Vagina (tissue), 2 donors: ENCODE data around the gene ZCCHC14. TPM values are rescaled to one million over a fixed set of nuclear protein-coding genes. Genes with fewer than 3 reads are reported as not detected.
A peak's percentile ranks its signal among the peaks of the same experiment; 100 is the strongest.
"Not testable (repeated sequence)": the region's sequence is repeated elsewhere in the genome, so short reads cannot be mapped to it uniquely, and the experiment has no call there.

Experiments used
- DNase-seq, 2 donors: peaks; one replicate each; pipeline ENCODE4 v3.0.0-alpha.2; 2017; ENCODE audit errors: extremely low spot score in 2 of 2
- H3K27ac ChIP-seq: fragments of 200-600 bp; sonication (generic); one replicate; pipeline ENCODE4 v1.5.1; 2019
- H3K27me3 ChIP-seq: fragments of 200-600 bp; sonication (generic); one replicate; pipeline ENCODE4 v1.5.1; 2019
- H3K36me3 ChIP-seq, 2 donors: fragments of 200-600 bp; sonication (generic); one replicate each; pipeline ENCODE4 v1.5.1; 2017 to 2019
- H3K4me1 ChIP-seq: fragments of 200-600 bp; sonication (generic); one replicate; pipeline ENCODE4 v1.5.1; 2019
- H3K4me3 ChIP-seq, 2 donors: fragments of 200-600 bp; sonication (generic); 1 replicate in 1 of 2; 2 replicates in 1 of 2; pipeline ENCODE4 v1.5.1; 2016 to 2019
- H3K9me3 ChIP-seq: fragments of 200-600 bp; sonication (generic); one replicate; pipeline ENCODE4 v1.5.1; 2019
- POLR2A ChIP-seq, 2 donors: fragments of 450-650 bp; IDR thresholded peaks; one replicate each; pipeline ENCODE4 v1.6.1; 2017; ENCODE audit warnings: antibody characterized with exemption in 2 of 2, mild to moderate bottlenecking in 2 of 2, moderate library complexity in 2 of 2
- POLR2AphosphoS5 ChIP-seq, 2 donors: sonication (generic); formaldehyde crosslinking; IDR thresholded peaks; one replicate each; pipeline ENCODE4 v1.9.0; 2017; ENCODE audit warnings: antibody characterized with exemption in 2 of 2, mild to moderate bottlenecking in 2 of 2, low read depth in 1 of 2; ENCODE audit not compliant: insufficient read depth in 1 of 2
- intact Hi-C: fragments of 100-400 bp; cut with DNase I; formaldehyde crosslinking; loops from one replicate; pipeline ENCODE4 v1.15.1; 2023
- total RNA-seq: library from RNA; depleted of rRNA; stranded (reverse); fragments of >200 nt; gene quantifications from one replicate; pipeline ENCODE4 v1.2.3, GENCODE V29; 2016
- TF ChIP-seq, protein P1 (sequence below), 3 experiments: fragments of 450-650 bp in 2 of 3; fragments of 200-600 bp in 1 of 3; sonication (generic) in 1 of 3; IDR thresholded peaks; one replicate each; pipeline ENCODE4 v1.5.1; 2017 to 2019; ENCODE audit warnings: antibody characterized with exemption in 3 of 3, mild to moderate bottlenecking in 2 of 3, moderate library complexity in 2 of 3

The ZCCHC14 gene
- total RNA-seq, 1 donor from 2014 or later = 74.2 TPM

DNA sequence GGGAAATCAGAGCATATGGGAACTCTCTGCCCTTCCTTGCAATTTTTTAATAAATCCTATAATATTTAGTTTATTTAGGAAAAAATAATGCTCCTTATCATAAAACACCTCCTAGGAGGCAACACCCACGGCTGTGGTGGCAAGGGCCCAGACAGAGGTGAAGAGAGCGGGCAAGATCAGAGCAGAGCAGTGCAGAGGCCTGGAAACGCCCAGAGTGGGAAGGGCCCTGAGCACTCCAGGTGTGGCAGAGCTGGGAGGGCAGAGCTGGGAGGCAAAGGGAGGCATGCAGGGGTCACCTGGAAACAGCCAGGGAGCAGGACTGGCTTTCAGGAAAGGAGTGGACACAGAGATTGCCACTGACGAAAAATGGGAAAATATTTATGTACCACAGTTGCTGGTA is 126.5 kb downstream of the ZCCHC14 start:
- Histone ChIP-seq H3K9me3 (no peaks in the 10 kb centered on the region), H3K36me3 (no peaks in the 10 kb centered on the region), H3K27ac (no peak overlapping the region), H3K4me3 (no peak overlapping the region), H3K27me3 (no peaks in the 10 kb centered on the region), H3K4me1 (peaks cover 74% of the 10 kb centered on the region)
- DNase-seq = no peak
- TF ChIP-seq, protein P1, sequence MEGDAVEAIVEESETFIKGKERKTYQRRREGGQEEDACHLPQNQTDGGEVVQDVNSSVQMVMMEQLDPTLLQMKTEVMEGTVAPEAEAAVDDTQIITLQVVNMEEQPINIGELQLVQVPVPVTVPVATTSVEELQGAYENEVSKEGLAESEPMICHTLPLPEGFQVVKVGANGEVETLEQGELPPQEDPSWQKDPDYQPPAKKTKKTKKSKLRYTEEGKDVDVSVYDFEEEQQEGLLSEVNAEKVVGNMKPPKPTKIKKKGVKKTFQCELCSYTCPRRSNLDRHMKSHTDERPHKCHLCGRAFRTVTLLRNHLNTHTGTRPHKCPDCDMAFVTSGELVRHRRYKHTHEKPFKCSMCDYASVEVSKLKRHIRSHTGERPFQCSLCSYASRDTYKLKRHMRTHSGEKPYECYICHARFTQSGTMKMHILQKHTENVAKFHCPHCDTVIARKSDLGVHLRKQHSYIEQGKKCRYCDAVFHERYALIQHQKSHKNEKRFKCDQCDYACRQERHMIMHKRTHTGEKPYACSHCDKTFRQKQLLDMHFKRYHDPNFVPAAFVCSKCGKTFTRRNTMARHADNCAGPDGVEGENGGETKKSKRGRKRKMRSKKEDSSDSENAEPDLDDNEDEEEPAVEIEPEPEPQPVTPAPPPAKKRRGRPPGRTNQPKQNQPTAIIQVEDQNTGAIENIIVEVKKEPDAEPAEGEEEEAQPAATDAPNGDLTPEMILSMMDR (IDR thresholded peaks at IDR 0.05) = no peak
- TF ChIP-seq POLR2AphosphoS5 (IDR thresholded peaks at IDR 0.05; ENCODE audit: insufficient read depth in 1 of 2, low read depth in 1 of 2) (no peak), POLR2A (IDR thresholded peaks at IDR 0.05) (no peak)
- intact Hi-C loops = no loop called here

DNA sequence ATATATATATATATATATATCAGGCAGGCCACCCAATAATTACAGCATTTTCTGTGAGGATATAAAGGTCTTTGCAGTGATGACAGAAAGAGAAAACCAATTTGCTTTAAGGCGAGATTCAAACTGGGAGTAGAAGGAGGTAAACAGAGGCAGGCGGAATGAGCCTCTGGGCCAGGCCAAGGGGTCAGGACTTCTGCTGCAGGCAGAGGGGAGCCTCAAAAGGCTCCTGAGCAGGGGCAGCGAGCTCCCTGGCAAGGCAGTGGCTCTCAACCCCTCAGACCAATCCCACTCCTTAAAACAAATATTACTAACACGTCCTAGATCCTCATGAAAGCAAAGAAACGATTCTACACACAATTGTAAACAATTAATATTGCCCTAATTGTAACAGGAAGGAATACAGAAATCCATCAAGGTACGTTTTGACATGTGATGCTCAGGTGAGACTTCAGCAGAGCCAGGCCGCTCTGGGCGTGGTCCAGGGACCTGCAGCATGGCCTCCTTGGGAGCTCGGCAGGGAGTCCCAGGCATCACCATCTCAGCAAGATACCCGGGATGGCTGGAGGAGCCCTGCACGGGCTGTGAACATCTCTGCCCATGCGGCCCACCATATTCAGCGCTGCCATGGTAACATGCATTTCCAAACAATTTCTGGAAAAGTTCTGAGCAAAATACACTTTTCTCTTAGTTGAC is 127.7 kb downstream of the ZCCHC14 start:
- no peaks in the 10 kb centered on the region for H3K36me3 ChIP-seq
- H3K4me1 ChIP-seq = peaks cover 63% of the 10 kb centered on the region
- no peaks in the 10 kb centered on the region for H3K27me3 ChIP-seq
- no peak overlapping the region for H3K4me3 ChIP-seq
- TF ChIP-seq POLR2AphosphoS5 (IDR thresholded peaks at IDR 0.05; ENCODE audit: insufficient read depth in 1 of 2, low read depth in 1 of 2) = no peak
- TF ChIP-seq, protein P1 (IDR thresholded peaks at IDR 0.05) = no peak
- no peak for TF ChIP-seq POLR2A (IDR thresholded peaks at IDR 0.05)
- H3K27ac ChIP-seq = no peak overlapping the region
- DNase-seq = no peak
- intact Hi-C loops = no loop called here
- H3K9me3 ChIP-seq = no peaks in the 10 kb centered on the region

DNA sequence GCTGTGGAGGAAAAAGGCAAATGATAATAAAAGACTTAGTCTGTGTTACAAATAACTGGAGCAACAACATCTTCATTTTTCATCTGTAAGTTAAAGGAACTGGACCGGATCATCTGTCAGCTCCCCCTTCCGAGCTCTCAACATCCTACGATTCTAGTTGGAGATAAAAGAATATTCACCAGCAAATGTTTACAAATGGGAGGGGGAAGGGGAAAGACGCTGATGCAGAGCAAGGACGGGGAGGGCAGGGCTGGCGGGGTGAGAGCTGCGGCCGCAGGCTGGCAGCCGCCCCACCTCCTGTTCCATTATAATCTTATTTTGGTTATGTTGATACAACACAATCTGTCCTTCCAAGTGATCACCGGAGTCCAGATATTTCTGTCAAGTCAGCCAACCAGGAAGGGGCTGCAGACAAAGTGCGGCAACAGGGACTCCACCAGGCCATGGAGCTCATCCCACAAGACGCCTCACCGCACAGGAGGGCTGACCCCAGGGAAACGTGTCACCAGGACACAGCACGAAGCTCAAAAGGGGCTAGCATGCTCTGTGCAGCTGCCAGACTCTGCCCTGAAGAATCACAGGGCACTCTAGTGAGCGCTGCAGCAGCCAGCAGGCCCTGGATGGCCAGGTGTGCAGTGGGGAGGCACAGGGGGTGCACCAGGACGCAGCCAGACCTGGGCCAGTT is 128.9 kb downstream of the ZCCHC14 start:
- Histone ChIP-seq H3K4me1 (peaks cover 53% of the 10 kb centered on the region), H3K4me3 (no peak overlapping the region), H3K27me3 (no peaks in the 10 kb centered on the region), H3K27ac (peak overlapping the region; percentile 75), H3K36me3 (peaks cover 0 to 12% of the 10 kb centered on the region in 2 donors), H3K9me3 (no peaks in the 10 kb centered on the region)
- no peak for DNase-seq
- intact Hi-C loops = no loop called here
- TF ChIP-seq, protein P1 (IDR thresholded peaks at IDR 0.05) = no peak
- peak; percentile 19 to 51 for TF ChIP-seq POLR2AphosphoS5 (IDR thresholded peaks at IDR 0.05; ENCODE audit: insufficient read depth in 1 of 2, low read depth in 1 of 2)

DNA sequence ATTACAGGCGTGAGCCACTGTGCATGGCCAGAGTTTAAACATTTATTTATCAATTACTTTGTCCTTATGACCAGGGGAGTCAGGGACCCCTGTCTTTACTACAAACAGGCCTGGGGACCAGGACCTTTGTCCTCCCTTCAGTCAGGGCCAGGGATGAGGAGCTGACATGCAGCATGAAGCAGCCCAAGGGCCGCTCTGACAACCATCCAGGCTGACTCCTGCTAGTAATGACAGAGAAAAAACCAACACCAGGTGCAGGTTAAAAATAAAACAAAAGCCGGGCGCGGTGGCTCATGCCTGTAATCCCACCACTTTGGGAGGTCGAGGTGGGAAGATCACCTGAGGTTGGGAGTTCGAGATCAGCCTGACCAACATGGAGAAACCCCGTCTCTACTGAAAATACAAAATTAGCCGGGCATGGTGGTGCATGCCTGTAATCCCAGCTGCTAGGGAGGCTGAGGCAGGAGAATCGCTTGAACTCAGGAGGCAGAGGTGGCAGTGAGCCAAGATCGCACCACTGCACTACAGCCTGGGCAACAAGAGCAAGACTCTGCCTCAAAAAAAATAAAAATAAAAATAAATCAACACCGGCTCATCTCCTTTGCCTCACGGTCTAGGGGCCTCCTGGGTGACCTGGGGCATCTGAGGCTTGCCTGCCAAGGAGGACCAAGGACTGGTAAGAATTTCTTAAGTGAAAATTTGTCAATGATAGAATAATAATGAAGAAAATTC is 129.8 kb downstream of the ZCCHC14 start:
- intact Hi-C loops, H3K4me3 ChIP-seq: not testable (repeated sequence)

DNA sequence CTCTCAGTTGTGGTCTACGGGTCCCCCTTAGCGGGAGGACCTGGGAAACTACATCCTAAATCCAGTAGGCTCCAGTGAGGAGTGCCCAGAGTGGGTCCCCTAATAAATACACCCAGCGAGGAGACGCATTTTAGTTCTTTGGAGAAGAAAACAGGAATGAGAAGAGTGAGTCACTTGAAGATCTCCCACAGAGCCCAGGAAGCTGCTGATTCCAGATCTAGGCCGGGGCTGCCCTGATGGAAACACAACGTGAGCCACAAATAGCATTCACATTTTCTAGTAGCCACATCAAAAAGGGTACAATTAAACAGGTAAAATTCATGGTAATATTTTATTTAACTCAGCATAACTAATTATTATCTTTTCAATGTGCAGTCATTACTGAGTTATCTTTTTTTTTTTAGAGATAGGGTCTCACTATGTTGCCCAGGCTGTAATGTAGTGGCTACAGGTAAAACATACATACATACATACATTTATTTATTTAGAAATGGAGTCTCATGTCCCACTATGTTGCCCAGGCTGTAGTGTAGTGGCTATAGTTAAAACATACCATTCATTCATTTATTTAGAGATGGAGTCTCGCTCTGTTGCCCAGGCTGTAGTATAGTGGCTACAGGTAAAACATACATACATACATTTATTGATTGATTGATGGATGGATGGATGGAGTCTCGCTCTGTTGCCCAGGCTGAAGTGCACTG is 130.8 kb downstream of the ZCCHC14 start:
- Histone ChIP-seq H3K4me1 (peaks cover 37% of the 10 kb centered on the region), H3K4me3 (no peak overlapping the region), H3K9me3 (no peaks in the 10 kb centered on the region), H3K27ac (no peak overlapping the region), H3K27me3 (no peaks in the 10 kb centered on the region), H3K36me3 (peaks cover 0 to 22% of the 10 kb centered on the region in 2 donors)
- TF ChIP-seq POLR2AphosphoS5 (IDR thresholded peaks at IDR 0.05; ENCODE audit: insufficient read depth in 1 of 2, low read depth in 1 of 2) (no peak), POLR2A (IDR thresholded peaks at IDR 0.05) (no peak)
- TF ChIP-seq, protein P1 (IDR thresholded peaks at IDR 0.05) = no peak
- intact Hi-C loops = no loop called here
- no peak for DNase-seq

More for the DNA sequence above, 129.8 kb downstream of the ZCCHC14 start:
- not testable (repeated sequence) for DNase-seq, H3K9me3 ChIP-seq, H3K27me3 ChIP-seq
- H3K36me3 ChIP-seq = peaks cover 0 to 21% of the 10 kb centered on the region in 2 donors
- peaks cover 44% of the 10 kb centered on the region for H3K4me1 ChIP-seq
- peak overlapping the region; percentile 75 for H3K27ac ChIP-seq
